Stimulated activated CD4-positive, alpha-beta T cell treated with anti-CD3 and anti-CD28 coated beads, TNF-alpha, amount 100 ng/mL, for 24 hours (primary cell): Measurements from ENCODE around the gene ZSCAN10.
"Not testable (repeated sequence)": the region's sequence is repeated elsewhere in the genome, so short reads cannot be mapped to it uniquely, and the experiment has no call there.

Experiments
- DNase-seq, 3 experiments: peaks; one replicate each; pipeline ENCODE4 v3.0.0-alpha.2; 2020; ENCODE audit warnings: low read depth in 3 of 3

The ZSCAN10 gene

DNA sequence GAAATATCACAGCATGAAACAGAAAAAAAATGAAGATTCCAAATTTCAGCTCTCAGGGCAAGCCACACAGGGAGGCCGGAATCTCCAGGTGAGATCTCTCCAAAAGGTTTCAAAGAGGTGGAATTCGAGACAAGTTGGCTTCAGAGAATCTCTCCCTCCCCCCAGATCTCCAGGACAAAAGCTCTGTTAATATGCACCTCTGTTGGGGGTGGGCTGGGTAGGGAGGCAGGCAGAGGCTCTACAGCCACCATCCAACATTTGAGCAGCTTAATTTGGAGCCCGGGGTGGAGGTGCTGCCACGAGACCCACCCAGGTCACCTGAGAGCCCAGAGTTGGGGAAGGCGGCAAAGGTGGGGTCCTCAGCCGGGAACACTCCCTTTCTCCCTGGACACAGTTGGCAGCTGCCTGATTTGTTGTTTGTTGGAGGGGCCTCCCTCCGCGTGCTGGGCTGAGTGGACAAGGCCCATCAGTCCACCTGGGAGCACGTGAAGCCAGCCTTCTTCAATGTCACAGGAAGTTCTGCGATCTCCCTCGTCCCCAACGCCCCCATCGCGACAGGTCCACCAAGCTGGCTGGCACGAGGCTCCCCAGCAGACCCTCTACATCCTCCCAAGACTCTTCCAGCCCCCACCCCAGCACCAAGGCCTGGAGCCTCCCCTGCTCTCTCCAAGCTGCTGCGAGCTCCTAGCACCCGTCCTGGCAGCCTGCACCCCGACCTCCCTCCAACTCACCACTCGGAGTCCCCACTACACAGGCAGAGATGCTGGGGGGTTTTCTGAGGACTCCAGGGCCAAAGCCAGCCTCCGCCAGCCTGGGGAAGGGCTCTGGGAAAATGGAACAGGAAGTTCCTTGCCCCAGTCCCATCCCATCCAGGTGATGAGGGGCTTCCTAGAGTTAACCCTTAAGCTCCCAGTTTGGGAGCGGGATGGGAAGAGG lies at the start of gene ZSCAN10:
Gene ZSCAN10, minus strand, starts transcription at position 836 of the 936 bp plus-strand sequence. CDS start 6,357 bp downstream, outside the sequence.
- DNase-seq = no peak

DNA sequence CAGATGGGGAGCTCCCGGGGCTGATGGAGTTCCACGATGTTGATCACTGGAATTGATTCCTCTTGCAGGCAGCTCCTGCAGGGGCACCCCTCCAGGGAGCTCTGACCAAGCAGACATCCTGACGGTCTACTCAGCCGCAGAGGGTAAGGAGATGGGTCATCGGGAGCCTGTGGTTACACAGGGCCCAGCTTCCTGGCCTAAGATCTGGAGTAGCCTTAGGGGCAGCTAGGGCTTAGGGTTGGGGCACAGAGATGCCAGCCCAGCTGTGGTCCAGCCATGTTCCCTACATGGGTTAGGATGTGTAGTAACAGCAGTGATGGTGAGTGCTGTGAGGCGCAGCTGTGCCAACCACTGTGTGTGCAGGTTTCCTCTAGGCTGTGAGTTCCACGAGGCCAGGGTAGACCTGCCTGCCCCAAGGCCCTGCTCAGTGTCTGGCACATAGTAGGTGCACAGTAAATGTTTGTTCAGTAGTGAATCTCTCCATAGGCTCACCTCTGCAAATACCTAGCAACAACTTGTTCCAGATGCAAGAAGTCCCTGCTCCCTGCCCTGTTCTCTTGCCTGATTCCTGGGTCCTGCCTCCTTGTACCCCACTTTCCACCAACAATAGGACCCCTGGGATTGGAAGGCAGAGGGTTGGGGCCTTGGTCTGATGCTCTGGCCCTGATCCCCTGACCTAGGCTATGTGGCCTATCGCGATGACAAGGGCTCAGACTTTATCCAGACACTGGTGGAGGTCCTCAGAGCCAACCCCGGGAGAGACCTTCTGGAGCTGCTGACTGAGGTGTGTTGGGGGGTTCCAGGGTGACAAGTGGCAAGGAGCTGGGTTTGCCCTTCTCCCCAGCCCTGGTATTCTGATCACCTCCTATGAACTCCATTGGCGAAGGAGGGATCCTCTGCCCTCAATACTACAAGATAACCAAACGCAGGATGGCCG lies 49.4 kb upstream of the ZSCAN10 start:
- DNase-seq = no peak

DNA sequence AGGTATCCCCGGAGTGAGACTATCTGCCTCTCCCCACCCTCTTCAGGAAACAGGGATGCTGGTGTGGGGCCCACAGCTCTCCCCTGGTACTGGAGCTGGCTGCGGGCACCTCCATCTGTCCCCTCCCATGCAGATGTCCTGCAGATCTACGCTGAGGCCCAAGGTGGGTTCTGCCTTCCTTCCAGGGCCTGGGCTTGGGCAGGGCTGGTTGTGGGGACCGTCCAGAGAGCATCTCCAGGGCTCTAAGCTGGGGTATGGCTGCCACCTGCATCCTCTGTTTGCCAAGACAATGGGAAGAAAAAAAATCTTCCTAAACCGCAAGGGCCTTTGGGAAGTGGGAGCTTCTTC lies 48.6 kb upstream of the ZSCAN10 start:
- no peak for DNase-seq

DNA sequence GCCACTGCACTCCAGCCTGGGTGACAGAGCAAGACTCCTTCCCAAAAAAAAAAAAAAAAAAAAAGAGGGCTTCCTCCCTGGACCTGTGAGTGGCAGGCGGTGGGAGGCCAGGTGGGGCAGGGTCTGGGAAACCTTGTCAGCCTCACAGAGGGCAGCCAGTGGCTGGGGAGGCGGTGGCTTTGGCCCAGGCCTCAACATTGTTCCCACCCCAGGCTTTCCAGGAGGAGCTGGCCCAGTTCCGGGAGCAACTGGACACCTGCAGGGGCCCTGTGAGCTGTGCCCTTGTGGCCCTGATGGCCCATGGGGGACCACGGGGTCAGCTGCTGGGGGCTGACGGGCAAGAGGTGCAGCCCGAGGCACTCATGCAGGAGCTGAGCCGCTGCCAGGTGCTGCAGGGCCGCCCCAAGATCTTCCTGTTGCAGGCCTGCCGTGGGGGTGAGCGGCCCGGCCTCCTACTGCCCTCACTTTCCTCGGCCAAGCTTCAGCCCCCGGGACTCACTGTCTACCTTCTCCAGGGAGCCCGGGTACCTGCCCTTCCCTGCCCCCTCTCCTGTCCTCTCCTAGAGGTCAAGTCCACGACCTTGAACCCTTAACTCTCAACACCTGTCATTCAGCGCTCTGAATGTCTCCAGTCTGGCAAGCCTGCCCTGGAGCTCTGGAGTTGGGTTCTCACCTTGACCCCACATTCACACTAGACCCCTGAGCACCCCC lies 48.1 kb upstream of the ZSCAN10 start:
- DNase-seq = no peak

DNA sequence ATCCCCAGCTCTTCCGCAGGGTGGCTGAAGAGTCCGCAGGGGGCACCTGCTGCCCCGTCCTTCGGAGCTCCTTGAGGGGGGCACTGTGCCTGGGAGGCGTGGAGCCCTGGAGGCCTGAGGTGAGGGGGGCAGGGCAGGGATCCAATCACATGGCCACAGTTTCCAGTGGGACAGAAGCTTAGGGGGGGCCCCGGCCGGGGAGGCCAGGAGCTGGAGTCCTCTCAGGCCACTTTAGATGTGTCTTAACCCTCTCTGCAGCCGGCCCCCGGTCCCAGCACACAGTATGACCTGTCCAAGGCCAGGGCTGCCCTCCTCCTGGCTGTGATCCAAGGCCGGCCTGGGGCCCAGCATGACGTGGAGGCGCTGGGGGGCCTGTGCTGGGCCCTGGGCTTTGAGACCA lies 46.6 kb upstream of the ZSCAN10 start:
- no peak for DNase-seq

DNA sequence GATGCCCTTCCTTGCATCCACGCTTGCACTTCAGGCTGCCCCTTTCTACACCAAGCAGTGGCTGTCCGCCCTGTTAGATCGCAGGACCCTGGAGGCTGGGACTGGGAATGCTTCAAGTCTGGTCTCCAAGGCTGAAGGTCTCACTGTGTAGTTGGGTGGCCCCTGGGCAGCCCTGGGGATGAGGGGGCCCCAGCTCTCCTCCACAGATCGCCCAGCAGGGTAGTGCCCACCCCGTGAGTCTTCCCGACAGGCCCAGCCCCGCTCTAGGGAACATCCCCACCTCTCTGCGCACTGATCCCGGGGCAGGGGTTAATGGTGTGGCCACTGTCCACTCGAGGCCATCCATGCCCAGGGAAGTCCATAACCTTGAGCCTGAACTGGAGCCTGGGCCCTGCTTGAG lies 46.1 kb upstream of the ZSCAN10 start:
- DNase-seq = no peak

DNA sequence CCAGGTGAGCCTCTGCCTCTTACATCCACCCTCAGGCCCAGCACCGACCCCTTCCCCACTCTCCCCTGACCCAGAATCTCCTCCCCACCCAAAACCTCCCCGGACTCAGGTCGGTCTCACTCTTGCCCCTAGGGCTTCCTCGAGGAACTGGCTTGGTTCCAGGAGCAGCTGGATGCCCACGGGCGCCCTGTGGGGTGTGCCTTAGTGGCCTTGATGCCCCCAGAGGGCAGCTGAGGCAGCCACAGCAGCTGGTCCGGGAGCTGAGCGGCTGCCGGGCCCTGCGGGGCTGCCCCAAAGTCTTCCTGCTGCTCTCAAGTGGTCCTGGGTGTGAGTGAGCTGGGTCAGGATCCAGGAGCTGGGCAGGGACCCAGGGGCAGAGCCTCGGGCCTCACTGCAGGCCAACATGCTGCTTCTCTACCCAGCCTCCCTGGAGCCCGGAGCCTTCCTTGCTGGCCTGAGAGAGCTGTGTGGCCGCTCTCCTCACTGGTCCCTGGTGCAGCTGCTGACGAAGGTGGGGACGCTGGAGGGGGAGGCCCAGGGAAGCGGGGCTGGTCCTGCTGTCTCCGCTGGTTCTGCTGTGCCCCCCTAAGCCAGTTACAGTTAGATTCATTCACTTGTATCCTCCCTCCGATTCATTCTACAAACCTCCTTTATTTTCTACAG lies 45.4 kb upstream of the ZSCAN10 start:
- no peak for DNase-seq

DNA sequence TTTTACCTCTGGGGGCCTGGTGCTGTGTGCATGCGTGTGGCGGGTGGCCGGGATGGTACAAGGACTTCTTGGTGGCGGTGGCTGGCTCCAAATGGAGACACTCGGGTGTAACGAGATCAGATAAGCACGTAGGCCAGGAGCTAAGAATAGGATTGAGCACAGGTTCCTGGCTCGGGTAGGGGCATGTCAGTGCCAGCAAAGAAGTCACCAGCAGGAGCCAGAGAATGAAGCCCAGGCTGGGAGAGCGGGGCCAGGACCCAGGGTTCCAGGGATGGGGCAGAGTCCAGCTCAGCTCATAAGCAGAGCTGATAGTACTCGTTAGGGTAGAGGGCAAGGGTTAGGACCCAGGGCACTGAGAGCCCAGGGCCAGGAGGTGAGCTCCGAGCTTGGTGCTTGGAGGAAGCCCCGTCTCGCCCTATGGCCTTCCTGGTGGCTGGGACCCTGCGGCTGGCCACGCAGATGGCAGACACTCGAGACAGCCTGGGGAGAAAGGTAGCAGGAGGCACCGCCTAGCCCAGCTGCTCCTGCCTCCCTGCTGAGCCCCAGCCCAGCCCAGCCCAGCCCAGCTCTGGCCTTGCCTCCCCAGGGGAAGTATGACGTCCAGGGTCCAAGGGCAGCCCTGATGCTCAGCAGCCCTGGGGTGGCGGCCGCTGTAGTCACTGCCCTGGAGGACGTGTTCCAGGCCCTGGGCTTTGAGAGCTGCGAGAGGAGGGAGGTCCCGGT lies 44.7 kb upstream of the ZSCAN10 start:
- DNase-seq = no peak

DNA sequence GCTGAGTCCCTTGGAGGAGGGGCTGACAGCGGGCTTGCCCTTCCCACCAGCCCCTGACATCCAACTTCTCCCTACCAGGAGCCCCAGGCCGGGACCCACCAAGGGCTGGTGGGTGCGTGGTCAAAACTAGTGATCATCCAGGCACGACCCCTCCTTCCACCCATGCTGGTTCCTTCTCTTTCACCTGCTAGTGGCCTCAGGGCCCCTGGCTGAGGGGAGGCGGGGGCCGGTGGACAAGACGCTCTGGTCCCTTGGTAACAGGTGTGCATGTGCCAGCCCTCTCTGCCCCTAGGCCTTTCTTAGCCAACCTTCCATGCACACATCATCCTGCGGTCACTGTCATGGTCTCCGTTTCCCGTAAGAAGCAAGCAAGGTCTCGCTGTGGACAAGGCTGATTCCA lies 44.1 kb upstream of the ZSCAN10 start:
- no peak for DNase-seq

DNA sequence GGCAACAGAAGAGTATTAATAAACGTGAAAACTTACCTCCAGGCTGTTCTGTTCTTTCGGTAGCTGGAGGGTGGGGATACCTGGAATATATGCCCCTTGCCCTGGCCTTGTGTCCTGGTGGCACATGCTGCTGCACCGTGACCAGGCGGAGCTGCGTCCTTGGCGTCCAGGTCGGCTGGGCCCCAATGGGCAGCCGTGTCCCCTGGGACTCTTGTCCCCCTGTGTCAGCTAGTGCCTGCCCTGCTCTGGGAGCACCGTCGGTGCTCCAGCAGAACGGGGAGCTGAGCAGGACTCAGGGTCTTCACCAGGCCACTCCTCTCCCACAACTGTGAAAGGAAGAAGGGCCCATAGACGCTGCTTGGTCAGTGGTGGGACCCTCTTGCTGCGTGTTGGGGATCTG lies 43.7 kb upstream of the ZSCAN10 start:
- no peak for DNase-seq

DNA sequence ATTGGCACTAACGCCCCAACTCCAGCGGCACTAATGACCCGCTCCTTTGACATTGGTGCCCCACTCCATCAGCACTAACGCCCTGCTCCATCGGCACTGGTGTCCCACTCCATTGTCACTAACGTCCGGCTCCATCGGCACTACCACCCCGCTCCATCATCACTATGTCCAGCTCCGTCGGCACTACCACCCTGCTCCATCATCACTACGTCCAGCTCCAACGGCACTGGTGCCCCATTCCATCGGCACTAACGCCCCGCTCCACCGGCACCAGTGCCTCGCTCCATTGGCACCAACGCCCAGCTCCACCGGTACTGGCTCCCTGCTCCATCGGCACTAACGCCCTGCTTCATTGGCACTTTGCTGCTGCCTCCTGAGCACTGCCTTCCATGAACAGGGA lies 43.2 kb upstream of the ZSCAN10 start:
- no peak for DNase-seq

DNA sequence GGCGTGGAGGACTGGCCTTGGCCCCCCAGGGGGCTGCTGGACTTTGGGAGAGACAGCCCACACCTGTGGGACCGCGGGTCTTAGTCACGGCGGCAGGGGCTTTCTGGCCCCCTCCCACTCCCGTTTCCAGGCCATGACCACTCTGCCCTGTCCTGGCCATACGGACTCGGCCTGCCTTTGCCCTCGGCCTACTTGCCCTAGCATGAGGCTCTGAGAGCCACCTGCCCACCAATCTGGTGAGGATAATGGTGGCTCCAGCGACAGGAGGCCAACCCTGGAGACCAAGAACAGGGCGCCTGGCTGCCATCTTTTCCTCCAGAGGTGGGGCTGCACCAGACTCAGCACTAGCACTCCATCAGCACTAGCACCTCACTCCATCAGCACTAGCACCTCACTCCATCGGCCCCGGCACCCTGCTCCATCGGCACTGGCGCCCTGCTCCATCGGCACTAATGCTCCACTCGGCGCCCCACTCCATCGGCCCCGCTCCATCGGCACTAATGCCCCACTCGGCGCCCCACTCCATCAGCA lies 42.8 kb upstream of the ZSCAN10 start:
- DNase-seq = no peak

DNA sequence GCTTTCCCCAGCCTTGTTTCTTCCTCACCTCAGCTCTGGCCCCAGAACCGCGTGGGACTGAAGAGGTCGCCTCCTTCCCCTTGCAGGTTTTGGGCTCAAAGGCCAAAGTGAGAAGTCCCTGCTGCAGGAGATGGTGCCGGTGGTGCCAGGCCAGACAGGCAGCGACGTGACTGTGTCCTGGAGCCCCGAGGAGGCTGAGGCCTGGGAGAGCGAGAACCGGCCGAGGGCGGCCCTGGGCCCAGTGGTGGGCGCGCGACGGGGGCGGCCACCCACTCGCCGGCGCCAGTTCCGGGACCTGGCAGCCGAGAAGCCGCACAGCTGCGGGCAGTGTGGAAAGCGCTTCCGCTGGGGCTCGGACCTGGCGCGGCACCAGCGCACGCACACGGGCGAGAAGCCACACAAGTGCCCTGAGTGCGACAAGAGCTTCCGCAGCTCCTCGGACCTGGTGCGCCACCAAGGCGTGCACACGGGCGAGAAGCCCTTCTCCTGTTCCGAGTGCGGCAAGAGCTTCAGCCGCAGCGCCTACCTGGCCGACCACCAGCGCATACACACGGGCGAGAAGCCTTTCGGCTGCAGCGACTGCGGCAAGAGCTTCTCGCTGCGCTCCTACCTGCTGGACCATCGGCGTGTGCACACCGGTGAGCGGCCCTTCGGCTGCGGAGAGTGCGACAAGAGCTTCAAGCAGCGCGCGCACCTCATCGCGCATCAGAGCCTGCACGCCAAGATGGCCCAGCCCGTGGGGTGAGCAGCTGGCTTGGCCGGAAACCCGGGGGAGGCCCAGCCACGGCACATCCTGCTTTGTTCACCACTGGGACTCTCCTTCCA lies 41.7 kb upstream of the ZSCAN10 start:
- no peak for DNase-seq

DNA sequence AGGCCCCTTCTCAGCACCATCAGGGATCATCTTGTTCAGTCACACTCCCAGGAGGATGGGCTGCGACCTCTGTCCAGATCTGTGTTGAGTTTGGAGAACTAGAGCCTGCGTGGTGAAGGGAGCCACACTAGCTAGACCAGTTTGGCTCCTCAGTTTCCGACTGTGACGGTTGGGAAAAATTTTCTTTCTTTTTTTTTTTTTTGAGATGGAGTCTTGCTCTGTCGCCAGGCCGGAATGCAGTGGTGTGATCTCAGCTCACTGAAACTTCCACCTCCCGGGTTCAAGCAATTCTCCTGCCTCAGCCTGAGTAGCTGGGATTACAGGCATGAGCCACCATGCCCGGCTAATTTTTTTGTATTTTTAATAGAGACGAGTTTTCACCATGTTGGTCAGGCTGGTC lies 40.5 kb upstream of the ZSCAN10 start:
- not testable (repeated sequence) for DNase-seq

DNA sequence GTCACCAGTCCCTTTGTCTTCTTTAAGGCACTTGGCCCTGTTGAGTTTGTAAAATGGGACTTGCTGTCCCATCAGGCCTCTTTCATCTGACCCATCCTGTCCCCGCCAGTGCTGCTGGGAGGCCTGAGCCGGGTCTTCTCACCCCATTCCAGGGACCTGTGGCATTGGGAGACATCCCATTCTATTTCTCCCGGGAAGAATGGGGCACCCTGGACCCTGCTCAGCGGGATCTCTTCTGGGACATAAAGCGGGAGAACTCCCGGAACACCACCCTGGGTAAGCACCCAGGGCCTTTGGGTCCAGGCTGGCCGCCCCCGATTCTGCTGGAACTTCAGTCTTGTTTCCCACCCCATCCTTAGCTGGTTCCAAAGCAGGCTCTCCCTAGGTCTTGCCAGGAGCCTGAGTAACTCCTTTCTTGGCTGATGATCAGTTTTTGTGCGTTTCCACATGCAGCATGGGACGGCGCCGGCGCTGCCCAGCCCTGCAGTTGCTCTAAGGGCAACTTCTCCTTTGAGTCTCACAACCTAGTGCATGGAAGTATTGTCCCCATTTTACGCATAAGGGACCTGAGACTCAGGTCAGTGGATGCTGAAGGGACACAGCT lies 39.8 kb upstream of the ZSCAN10 start:
- DNase-seq = no peak

DNA sequence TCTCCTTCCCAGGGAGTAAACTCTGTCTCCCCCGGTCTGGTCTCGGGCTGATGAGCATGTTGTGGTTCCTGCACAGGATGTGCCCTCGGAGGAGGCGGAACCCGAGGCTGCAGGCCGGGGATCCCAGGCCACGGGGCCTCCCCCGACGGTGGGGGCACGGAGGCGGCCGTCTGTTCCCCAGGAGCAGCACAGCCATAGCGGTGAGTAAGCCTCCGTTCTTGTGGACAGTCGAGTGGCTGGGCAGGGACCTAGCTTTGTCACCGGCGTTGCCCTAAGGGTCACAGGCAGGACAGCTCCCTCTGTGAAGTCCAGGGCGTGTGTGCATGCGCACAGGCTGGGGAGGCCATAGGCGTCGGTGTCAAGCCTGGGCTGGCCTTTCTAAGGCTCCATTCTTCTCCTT lies 39.2 kb upstream of the ZSCAN10 start:
- DNase-seq = no peak

DNA sequence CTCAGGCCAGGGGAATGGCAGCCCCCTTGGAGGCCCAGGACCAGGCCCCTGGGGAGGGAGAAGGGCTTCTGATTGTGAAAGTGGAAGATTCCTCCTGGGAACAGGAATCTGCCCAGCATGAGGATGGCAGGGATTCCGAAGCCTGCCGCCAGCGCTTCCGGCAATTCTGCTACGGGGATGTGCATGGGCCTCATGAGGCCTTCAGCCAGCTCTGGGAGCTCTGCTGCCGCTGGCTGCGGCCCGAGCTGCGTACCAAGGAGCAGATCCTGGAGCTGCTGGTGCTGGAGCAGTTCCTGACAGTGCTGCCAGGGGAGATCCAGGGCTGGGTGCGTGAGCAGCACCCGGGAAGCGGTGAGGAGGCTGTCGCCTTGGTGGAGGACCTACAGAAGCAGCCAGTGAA lies 38.2 kb upstream of the ZSCAN10 start:
- no peak for DNase-seq

DNA sequence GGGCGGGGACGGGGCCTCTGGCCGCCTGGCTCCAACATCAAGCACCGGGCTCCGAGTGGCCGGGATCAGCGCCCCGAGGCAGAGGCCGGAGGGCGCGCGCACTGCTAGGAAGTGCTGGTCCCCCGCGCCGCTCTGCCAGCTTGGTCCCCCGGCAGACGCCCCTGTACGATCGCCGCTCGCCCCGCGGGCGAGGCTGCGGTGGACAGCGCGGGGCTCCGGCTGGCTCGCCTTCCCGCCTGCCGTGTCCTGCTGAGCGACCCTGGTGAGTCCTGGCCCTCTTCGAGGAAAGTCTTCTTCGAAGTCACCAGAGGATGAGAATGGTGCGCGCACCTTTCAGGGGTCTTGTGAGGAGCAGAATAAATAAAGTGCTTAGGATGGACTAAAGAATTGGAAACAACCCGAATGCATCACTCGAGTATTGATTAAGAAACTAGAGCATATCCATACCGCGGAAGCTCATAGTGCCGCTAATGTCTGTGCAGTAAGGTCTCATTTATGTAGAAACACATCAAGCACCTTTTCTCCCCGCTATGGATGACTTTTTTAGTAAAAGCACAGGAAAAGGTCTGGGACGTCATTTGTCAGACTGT lies 36.1 kb upstream of the ZSCAN10 start:
- DNase-seq = no peak
